GM18526 (cell line): Measurements from ENCODE around the gene PACS1.

ENCODE experiments used
- POLR2A ChIP-seq: IDR thresholded peaks from 3 replicates; pipeline ENCODE4 v1.6.1; 2011; ENCODE audit not compliant: insufficient read length; ENCODE audit errors: extremely low read depth

Gene PACS1

DNA sequence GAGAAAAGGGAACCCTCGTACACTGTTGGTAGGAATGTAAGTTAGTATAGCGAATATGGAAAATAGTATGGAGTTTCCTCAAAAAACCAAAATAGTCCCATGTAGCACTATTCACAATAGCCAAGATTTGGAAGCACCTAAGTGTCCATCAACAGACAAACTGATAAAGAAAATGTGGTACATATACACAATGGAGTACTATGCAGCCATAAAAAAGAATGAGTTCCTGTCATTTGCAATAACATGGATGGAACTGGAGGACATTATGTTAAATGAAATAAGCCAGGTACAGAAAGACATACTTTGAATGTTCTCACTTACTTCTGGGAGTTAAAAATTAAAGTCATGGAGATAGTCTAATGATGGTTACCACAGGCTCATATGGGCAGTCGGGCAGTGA is 134.3 kb downstream of the PACS1 start:
- no peak for TF ChIP-seq POLR2A

DNA sequence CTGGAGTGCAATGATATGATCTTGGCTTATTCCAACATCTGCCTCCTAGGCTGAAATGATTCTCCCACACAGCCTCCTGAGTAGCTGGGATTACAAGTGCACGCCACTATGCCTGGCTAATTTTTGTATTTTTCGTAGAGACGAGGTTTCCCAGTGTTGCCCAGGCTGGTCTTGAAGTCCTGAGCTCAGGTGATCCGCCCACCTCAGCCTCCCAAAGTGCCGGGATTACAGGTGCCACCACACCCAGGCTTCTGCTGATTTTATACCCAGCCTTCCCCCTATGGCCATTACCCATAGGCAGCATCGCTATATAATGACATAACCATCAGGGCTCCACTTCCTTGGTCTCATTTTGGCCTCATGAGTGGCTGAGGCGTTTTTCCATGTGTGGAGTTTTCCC is 137.7 kb downstream of the PACS1 start:
- no peak for TF ChIP-seq POLR2A

DNA sequence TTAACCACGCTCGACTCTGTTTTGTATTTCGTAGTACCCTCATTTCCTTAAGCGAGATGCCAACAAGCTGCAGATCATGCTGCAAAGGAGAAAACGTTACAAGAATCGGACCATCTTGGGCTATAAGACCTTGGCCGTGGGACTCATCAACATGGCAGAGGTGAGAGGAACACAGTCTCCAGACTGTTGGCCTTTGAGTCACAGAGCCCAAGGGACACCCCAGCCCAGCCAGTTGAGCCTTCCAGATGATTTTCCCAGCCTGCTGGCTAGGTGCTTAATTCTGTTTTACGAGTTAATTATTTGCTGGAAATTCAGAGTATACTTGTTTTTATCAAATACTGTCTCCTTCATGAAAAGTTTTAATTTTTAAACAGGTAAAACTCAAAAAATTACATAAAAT is 141.0 kb downstream of the PACS1 start:
- no peak for TF ChIP-seq POLR2A

DNA sequence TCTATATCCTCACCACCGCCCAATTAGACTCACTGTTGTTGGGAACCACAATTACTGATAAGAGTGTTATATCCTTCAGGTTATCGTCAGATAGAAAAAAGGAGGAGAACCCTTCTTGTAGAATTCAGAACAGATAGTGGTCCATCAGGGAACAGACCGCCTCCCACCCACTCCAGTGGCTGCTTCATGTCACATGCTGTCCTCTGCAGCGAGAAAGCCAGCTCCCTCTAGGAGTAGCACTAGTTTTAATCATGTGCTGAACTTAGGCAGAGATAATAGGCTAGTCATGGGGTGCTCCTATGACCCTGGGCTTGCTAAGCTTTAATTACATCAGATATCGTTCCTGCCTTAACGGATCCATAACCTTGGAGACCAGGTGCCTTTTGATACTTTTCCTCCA is 146.8 kb downstream of the PACS1 start:
- no peak for TF ChIP-seq POLR2A

DNA sequence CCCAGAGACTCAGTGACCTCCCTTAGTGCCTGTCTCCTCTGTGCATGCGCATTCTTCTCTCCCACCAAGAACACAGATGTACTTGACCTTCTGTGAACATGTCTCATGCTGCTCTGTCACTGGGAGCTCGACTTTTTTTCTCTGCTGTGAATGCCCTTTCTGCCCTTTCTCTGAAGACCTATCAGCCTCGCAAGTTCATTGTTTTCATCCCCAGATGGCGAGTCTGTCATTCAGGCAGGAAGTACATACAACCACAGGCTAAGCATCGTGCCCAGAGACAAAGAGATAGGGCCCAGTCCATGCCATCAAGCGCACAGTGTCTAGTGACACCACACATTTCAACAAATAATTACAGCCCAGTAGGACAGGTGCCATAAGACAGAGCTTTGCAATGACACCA is 148.0 kb downstream of the PACS1 start:
- TF ChIP-seq POLR2A = no peak

DNA sequence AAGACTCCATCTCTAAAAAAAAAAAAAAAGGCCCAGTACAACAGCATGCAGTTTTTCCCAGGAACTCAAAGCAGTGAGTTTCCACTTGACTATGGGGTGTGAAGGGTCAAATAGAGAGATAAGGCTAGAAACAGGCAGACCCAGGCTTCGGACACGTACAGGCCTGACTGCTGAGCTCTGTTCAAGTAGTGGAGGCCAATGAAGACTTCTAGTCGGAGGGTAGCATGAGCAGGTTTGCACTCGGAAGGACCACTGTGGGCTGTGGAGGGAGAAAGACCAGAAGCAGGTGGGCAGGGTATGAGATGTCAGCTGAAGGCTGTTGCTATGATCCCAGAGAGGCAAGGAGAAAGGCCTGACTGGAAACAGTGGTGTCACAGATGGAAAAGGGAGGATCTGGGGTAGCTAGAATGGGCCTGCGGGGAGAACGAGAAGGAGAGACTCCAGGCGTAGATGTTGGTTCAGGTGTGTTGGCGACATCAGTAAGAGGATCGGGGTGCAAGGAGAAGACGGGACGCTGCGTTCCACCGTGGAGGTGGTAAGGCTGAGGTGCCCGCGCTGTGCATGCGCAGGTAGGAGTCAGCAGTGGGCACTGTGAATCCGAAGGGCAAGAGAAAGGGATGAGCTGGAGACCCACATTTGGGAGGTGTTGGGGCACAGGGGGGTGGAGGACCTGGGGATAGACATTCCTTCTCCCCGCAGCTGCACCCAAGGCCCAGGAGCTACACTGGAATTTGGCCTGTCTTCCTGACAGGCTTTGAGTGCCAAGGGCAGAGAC is 149.0 kb downstream of the PACS1 start:
- TF ChIP-seq POLR2A = no peak

DNA sequence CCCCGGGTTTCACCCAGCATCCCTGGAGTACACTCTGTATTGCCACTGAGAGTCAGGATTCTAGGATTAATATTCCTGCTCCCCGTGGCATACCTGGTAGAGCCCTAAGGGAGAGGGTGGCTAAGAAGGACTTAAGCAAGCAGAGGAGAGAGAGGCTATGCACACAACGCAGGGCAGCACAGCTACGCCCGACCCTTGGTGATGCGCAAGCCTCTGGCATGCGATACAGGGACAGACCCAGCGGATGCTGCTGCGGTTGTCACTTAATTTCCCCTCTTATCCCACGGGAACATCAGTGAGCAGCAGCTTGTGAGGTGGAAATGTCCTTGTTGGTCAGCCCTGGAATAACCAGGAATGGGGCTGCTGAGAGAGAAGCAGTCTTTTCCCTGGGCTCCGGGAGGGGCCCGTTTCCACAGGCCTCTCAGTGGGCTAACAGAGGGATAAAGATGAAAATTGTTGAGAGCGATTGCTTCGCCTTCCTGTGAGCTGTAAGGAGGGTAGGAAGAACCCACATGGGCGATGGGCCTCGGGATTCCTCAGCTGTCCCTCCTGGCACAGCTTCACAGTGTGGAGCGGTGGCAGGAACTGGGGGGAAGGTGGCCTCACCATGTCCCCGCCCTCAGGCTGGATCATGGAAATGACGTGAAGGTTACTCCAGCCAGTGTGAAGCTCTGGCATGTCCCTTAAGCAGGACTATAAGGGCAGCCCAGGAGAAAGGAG is 149.9 kb downstream of the PACS1 start:
- TF ChIP-seq POLR2A = no peak

DNA sequence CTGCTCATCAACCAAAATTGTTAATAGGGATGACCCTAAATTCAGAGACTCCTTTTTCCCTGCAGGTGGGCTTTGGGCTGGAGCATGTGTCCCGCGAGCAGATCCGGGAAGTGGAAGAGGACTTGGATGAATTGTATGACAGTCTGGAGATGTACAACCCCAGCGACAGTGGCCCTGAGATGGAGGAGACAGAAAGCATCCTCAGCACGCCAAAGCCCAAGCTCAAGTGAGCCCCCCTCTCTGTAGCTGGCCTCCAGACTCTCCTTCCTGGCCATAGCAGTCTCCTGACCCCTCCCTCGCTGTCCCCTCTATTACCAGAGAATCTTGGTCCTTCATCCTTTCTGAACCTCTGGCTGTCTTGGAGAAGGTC is 150.5 kb downstream of the PACS1 start:
- TF ChIP-seq POLR2A = no peak

DNA sequence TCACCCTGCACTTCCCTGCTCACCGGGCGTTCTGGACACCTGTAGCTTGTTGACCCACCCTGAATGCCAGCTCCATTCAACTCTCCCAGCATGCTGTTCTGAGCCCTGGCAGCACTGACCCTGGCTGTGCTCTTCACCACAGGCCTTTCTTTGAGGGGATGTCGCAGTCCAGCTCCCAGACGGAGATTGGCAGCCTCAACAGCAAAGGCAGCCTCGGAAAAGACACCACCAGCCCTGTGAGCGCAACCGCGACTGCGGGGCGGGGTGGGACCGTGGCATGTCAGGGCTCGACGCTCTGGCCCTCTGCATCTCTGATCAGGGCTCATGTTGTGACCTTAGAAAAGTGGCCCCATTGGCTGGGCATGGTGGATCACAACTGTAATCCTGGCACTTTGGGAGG is 150.9 kb downstream of the PACS1 start:
- no peak for TF ChIP-seq POLR2A

DNA sequence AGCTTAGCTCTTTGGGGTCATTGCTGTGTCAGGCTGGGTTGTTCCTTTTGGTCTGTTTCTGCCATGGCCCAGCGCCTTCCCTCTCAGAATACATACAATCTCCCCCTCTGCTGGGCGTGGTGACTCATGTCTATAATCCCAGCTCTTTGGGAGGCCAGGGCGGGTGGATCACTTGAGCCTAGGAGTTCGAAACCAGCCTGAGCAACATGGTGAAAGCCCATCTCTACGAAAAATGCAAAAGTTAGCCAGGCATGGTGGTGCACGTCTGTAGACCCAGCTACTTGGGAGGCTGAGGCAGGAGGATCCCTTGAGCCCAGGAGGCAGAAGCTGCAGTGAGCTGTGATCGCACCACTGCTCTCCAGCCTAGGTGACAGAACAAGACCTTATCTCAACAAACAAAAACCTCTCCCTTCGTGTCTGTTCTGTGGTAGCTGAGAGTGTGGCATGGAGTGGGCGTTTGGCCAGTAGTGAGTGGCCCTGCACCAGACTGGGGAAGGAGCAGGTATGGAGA is 151.7 kb downstream of the PACS1 start:
- TF ChIP-seq POLR2A = no peak

DNA sequence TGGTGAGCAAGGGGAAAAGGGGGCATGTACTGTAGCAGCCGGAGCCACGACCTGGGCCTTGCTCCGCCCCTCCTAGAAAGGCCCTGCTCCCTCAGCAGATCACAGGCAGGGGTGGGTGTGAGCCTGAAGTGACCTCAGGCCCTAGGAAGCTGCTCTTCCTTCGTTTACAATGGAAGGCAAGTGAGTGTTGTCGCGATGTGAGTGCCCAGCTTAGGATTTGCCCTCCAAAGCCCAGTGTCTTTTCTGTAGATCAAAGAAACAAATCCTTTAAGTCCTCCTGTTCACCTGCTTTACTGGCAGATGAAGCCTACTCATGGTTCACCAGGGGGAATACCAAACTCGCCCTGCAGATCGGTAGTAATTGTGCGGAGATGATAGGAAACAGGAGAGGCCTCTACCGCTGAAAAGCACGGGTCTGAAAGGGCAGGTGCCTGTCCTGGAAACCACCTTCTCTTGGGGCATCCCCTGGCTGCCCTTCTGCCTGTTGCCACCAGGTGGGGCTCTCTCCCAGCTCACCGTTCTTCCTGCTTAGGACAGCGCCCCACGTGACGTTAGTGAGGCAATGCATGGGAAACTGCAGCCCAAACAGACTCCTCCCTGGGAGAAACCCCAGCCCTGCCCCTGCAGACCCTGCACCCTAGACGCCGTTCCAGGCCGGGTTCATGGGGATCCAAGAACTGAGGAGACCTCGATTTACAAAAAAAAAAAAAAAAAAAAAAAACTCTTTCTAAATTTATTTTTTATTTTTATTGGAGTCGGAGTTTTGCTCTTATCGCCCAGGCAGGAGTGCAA is 152.5 kb downstream of the PACS1 start:
- TF ChIP-seq POLR2A = no peak

DNA sequence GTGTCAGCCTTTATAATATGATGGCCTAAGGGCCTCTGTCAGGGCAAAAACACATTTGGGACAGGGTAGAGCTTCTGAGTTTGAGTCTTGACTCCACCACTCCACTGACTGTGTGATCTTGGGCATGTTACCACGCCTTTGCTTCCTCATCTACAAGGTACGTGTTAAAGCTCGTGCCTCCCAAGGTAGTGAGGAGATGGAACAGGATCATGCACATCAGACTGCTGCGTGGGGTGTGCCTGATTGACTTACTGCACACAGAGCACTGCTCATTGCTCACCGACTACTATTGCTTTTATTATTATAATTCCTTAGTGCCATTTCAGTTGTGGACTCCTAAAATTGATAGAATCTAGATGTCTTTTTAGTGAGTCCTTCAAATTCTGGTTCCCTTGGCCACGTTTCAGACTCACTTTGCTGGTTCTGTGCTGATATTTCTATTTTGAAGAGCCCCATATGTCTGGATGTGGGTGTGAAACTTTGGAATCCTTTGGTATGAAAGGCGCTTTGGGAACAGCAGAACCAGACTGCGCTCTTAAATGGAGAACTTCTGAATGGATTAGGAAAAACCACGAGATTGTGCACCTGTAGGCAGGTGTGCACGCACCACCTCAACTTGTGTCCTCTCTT is 154.3 kb downstream of the PACS1 start:
- no peak for TF ChIP-seq POLR2A

DNA sequence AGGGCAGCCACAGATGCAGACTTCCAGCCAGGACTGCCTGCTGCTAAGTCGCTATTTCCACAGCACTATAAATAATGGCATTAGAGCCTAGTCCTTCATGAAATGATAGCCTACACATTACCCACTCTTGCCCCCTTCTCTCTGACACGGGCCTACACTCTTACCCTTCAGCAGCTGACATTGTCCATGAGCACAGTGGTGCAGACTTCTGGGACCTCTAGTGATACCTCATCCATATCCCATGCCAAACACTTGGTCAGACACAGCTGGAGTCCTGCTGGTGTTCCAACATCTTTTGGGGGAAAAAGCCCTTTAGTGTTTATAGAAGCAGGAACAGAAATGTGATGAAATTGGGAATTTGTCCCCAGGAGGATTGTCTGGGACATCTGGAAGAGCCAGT is 155.0 kb downstream of the PACS1 start:
- TF ChIP-seq POLR2A = no peak

DNA sequence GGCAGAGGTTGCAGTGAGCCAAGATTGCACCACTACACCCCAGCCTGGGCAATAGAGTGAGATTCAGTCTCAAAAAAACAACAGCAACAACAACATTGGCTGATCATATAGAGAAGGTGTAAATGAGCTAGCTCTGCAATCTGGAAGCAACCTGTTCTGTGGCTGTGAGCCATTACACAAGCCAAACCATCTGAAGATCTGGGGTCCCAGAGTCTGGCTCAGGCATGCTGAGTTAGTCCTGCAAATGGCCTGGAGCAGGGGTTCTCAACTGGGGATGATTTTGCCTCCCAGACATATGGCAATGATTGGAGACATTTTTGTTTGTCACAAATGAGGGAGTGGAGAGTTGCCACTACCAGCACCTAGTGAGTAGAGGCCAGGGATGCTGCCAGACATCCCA is 156.0 kb downstream of the PACS1 start:
- no peak for TF ChIP-seq POLR2A

DNA sequence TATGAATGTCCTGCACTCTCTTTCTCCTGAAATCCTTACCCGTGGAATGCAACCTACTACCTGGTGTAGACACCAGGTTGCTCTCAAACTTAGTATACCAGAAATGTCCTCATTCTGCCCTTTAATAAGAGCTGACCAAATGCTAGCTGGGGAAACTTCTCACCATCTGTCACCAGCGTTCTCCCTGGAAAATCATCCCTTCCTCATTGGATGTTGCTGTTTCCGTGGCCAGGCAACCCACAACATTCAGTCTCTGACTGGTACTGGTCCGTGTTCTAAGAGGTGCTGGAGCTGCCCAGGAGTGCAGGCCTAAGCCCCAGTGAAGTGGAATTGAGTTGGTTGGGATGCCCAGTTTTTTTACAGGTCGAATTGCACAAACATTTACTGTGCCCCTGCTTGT is 157.6 kb downstream of the PACS1 start:
- no peak for TF ChIP-seq POLR2A
